HG02852 (cell line): ENCODE data around the gene AOAH.
"Not testable (repeated sequence)": the region's sequence is repeated elsewhere in the genome, so short reads cannot be mapped to it uniquely, and the experiment has no call there.

Experiments
- ATAC-seq: cut with Tn5 transposase; IDR thresholded peaks from one replicate; pipeline ENCODE4 v1.9.1; 2021; ENCODE audit warnings: mild to moderate bottlenecking, moderate library complexity; ENCODE audit not compliant: unreplicated experiment

AOAH gene

DNA sequence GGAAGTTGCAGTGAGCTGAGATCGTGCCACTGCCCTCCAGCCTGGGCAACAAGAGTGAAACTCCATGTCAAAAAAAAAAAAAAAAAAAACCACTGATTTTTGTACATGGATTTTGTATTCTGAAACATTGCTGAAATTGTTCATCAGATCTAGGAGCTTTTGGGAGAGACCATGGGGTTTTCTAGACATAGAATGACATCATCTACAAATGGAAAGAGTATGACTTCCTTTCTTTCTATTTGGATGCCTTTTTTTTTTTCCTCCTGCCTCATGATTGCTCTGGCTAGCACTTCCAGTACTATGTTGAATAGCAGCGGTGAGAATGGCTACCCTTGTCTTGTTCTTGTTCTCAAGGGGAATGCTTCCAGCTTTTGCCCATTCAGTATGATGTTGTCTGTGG is 245.5 kb downstream of the AOAH start:
- no peak for ATAC-seq

DNA sequence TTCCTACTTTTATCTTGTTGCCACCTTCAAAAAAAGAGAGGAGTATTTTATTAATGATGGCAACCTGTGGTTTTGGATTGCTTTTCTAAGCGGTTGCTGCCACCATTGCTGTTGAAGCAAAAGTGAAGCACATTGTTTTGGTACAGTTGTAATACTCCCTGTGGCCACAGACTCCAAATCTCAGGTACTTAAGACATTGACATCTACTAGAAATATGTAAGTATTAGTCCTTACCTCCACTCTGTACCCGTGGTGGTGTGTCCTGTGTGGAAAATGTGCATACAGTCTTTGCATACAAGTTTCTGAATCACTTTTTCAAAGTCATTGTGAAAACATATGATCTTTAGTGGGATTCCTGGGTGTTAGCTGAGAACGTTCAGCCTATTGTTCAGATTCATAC is 248.9 kb downstream of the AOAH start:
- no peak for ATAC-seq

DNA sequence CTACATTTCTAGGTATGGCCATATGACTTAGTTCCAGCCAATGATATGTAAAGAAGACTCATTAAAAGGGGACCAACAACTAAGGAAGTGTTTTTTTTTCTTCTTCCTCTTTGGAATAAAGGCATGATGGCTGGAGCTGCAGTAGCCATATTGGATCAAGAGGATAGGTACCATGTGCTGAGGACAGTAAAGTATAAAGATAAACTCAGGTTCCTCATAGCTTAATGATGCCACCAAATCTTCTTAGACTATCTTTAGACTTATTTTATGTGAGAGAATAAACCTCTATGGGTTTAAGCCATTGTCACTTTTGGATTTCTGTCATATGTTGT is 249.3 kb downstream of the AOAH start:
- ATAC-seq: no peak

DNA sequence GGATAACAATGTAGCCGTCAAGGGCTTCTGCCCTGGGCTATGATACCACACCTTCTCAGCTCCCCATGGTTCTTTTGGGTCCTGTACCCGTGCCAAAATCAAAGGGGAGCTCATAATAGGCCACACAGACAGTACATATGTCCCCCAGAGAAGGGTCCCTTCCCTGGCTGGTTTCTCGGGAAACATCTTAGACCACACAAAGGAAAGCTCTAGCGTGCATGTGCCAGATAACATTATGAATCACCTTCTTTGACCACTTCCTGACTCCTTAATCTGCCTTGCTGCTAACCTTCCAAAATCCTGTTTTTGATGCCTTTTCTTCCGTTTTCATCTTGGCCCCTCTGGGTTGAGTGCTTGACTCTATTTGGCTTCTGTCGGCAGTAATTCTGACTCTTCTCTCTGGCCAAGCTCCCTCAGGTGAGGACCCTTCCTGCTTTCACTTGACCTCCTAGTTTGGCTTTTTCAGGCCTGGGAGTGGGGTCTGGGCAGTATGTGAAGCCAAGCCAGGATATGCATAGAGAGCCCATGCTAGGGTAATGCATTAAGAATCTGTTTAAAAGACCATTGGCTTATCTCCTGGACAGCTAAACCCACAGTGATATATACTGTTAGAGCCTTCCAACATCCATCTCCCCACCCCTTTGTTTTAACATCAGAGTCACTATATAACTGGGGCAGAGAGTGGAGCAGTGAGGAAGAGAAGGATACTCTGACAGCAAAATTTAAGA is 249.8 kb downstream of the AOAH start:
- ATAC-seq: no peak

DNA sequence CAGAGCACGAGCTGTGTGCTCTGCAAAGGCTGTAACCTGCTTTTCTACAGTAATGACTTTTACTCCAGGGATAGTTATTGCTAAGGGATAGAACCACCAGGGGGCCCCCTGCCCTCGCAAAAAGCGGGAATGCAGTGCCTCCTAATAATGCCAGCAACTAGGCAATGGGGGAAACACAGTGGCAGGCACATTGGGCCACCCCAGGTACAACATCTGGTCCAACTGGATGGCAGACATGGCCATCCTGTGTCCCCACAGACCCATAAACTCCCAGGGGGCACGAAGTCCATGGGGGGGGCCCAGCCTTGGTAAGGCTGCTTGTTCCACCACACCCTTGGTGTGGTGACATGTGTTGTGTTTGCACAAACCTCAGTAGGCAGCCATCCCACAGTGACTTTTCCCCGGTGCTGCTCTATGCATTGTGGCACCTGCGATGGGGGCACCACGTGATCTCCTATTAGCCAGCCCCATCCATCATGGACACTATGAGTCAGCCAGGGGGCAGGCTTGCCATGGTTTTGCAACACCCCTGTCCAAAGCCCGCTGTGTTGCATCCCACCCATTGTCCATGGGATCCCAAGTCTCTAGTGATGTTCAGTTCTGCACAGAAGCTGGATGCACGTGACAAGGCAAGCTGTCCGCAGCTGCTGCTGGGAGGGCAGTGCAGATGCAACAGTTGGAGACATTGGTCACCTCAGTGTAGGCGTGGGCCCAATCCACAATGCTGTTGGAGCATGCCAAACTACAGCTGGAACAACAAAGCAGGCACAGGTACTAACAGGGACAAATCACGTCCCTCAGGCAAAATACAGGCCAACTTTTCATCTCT is 250.6 kb downstream of the AOAH start:
- no peak for ATAC-seq

DNA sequence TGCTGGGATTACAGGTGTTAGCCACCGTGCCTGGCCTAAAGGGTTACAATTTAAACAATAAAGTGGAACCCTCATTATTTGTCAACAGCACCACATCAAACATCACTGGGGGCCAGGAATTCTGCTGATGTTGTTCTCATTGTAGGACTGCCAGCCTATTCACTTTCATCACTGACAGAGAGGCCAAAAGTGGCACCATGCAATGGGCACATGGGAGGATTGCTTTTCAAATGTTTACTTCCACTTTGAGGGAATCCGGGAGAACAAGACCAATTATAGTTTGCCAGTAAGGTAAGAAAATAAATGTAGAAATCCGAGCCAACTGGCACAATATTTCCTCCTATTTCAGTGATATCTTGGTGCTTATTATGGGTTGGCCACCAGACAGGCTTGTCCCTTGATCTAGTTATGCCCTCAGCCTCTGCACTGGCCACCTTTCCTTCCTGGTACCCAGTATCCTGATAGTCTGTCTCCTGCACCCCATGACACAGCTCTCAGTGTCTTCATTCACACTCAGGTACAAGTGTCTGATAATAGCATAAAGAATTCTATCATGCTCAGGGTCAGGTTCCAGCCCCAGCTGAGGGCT is 252.1 kb downstream of the AOAH start:
- ATAC-seq: no peak

DNA sequence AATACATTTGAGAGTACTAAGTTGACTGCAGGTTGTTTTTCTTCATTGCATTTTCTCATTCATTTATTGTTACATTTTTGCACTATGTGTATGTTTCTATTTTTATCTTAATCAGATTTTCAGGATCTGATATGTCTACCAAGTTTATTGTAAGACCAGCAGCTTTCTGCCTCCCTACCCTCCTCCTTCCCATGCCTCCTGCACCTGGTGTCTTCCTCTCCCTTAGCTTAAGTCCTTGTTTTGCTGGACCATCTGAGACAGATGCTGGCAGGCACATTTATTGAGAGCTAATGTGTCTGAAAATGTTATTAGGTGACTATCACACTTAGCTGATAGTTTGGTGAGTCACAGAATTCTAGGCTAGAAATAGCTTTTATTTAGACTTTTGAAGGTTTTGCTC is 255.1 kb downstream of the AOAH start:
- ATAC-seq: no peak

DNA sequence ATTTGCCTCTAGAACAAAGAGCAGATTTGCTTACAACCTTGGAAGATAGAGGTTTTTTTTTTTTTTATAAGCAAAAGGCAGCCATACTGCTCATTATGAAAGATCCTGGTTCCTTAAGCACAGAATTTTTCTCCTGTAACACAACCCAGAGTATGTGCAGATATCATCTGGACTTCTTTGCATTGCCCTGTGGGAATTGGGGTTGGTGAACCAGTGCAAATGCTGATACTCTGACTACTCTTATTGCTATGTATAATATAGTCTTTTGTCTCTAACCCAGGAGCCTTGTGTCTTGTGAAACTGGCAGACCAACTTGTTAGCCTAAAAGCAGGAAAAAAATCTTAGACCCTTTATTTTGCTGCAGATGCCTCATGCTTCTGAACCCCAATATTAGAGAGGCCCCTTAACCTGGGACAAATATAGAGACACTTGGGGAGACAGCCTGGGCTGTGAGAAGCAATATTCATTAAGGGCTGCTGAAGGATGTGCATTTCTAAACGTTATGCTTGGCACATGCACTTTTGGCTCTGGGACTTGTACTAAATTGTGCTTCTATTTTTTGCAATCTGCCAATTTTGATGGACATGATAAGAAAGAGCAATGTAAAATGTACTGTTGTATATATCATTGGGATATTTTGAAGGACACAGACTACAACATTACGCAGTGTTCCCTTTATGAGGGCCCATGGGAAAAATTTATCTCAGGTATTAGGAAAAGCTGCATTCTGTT is 255.8 kb downstream of the AOAH start:
- no peak for ATAC-seq

DNA sequence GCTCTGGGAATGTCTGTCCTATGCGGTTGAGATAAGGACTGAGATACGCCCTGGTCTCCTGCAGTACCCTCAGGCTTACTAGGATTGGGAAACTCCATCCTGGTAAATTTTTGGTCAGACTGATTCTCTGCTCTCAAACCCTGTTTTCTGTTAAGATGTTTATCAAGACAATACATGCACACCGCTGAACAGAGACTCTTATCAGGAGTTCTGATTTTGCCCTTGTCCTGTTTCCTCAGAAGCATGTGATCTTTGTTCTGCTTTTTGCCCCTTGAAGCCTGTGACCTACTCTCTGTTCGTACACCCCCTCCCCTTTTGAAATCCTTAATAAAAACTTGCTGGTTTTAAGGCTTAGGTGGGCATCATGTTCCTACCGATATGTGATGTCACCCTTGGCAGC is 258.3 kb downstream of the AOAH start:
- not testable (repeated sequence) for ATAC-seq

DNA sequence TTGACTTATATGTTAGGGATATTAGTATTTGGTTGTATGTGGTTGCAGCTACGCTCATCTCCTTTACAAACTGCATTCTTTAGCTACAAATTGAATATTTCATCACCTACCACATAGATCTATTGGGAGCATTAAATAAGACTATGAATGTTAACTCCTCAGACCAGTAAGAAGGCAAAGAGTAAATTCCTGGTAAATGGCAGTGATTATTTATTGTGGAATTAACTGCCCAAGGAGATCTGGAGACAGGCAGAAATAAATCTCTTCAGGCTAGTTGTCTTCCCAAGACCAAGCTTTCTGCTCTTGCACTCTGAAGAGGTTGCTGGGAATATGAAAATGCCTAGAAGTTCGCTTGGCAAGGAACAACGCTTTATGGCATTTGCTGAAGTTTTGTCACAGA is 260.0 kb downstream of the AOAH start:
- no peak for ATAC-seq
